H1 (cell line): ENCODE results near the gene IGSF9B. TPM values are rescaled to one million over a fixed set of nuclear protein-coding genes. Genes with fewer than 3 reads are reported as not detected.

Experiments used
- CTCF ChIA-PET: fragments of 300-600 bp; sonication (Branson Sonifier 250); formaldehyde crosslinking; loops from one replicate; lab custom pipeline; 2021; ENCODE audit not compliant: partially characterized antibody; lab: Charles Lee
- POLR2A ChIA-PET: fragments of 300-600 bp; sonication (Branson Sonifier 250); formaldehyde crosslinking; loops from one replicate; lab custom pipeline; 2021; ENCODE audit warnings: inconsistent platforms; ENCODE audit not compliant: partially characterized antibody; lab: Charles Lee
- DNase-seq, 2 experiments: peaks; one replicate each; pipeline versions ENCODE4 v3.0.0 to v3.0.0-alpha.2; 2010 to 2022; ENCODE audit warnings: low spot score in 2 of 2, low read depth in 1 of 2, mixed read lengths in 1 of 2
- FAIRE-seq: peaks from 2 replicates; lab custom pipeline; 2011; peaks lifted over from hg19 to GRCh38; lab: Jason Lieb, UNC
- H2AFZ ChIP-seq: 2 replicates; pipeline ENCODE4 v1.8.1; 2012; ENCODE audit warnings: low read length, inconsistent platforms
- H2AK5ac ChIP-seq: 2 replicates; pipeline ENCODE4 v1.6.1; 2013; ENCODE audit warnings: low read depth, low read length
- H2BK120ac ChIP-seq: replicated peaks from 2 replicates; pipeline ENCODE3; 2013; ENCODE audit warnings: low read depth, low read length, inconsistent platforms
- H2BK12ac ChIP-seq: 2 replicates; pipeline ENCODE4 v1.6.1; 2013; ENCODE audit warnings: low read depth, low read length
- H2BK15ac ChIP-seq: 2 replicates; pipeline ENCODE4 v1.6.1; 2013; ENCODE audit warnings: low read length
- H2BK20ac ChIP-seq: 2 replicates; pipeline ENCODE4 v1.6.1; 2013; ENCODE audit warnings: low read length
- H2BK5ac ChIP-seq: 2 replicates; pipeline ENCODE4 v1.6.1; 2013; ENCODE audit warnings: low read depth, low read length
- H3K14ac ChIP-seq: 2 replicates; pipeline ENCODE4 v1.6.1; 2013; ENCODE audit warnings: inconsistent platforms; ENCODE audit not compliant: insufficient read length
- H3K18ac ChIP-seq: 2 replicates; pipeline ENCODE4 v1.6.1; 2013; ENCODE audit warnings: low read length; ENCODE audit errors: extremely low read depth
- H3K23ac ChIP-seq: 2 replicates; pipeline ENCODE4 v1.6.1; 2013; ENCODE audit warnings: inconsistent platforms; ENCODE audit not compliant: insufficient read length
- H3K23me2 ChIP-seq: 2 replicates; pipeline ENCODE4 v1.6.1; 2013; ENCODE audit warnings: low read depth, low read length
- H3K27ac ChIP-seq: 2 replicates; pipeline ENCODE4 v1.6.1; 2011; ENCODE audit warnings: low read depth, low read length, inconsistent platforms
- H3K27me3 ChIP-seq, 4 experiments: replicated peaks in 1 of 4; 1 replicate in 1 of 4; 2 replicates in 3 of 4; pipeline versions ENCODE4 v1.6.1 to v1.8.1; 2011 to 2013; ENCODE audit warnings: low read length in 3 of 4, mild to moderate bottlenecking in 3 of 4, inconsistent platforms in 2 of 4, mixed read lengths in 2 of 4, moderate library complexity in 1 of 4; ENCODE audit not compliant: control insufficient read depth in 3 of 4, insufficient read depth in 3 of 4; ENCODE audit errors: extremely low read depth in 1 of 4
- H3K36me3 ChIP-seq, 4 experiments: 2 replicates each; pipeline versions ENCODE4 v1.6.1 to v1.8.1; 2011 to 2013; ENCODE audit warnings: mild to moderate bottlenecking in 4 of 4, low read length in 3 of 4, moderate library complexity in 2 of 4, control low read depth in 1 of 4, inconsistent platforms in 1 of 4; ENCODE audit not compliant: insufficient read depth in 4 of 4, control insufficient read depth in 2 of 4
- H3K4ac ChIP-seq: replicated peaks from 2 replicates; pipeline ENCODE3; 2013; ENCODE audit warnings: low read length, low read depth, mixed read lengths, inconsistent platforms; ENCODE audit not compliant: insufficient read length
- H3K4me1 ChIP-seq, 4 experiments: replicated peaks in 1 of 4; 1 replicate in 1 of 4; 2 replicates in 3 of 4; pipeline versions ENCODE4 v1.6.1 to v1.8.1; 2011 to 2013; ENCODE audit warnings: low read length in 3 of 4, inconsistent platforms in 2 of 4, mixed read lengths in 1 of 4; ENCODE audit not compliant: insufficient read depth in 4 of 4, control insufficient read depth in 3 of 4
- H3K4me2 ChIP-seq, 2 experiments: 2 replicates each; pipeline versions ENCODE4 v1.6.1 to v1.8.1; 2011 to 2013; ENCODE audit warnings: low read depth in 2 of 2, low read length in 2 of 2, control low read depth in 1 of 2, inconsistent platforms in 1 of 2, mild to moderate bottlenecking in 1 of 2; ENCODE audit not compliant: insufficient read depth in 1 of 2
- H3K4me3 ChIP-seq, 4 experiments: fragments of 200-600, 300-600 bp in 1 of 4; sonication (generic), shearing (Covaris generic), sonication (Bioruptor Twin) in 1 of 4; 2 replicates each; pipeline versions ENCODE4 v1.5.1 to v1.8.1; 2011 to 2016; ENCODE audit warnings: low read length in 4 of 4, low read depth in 3 of 4, control low read depth in 2 of 4, inconsistent platforms in 2 of 4, mild to moderate bottlenecking in 2 of 4, mixed read lengths in 1 of 4, moderate library complexity in 1 of 4; ENCODE audit not compliant: insufficient read depth in 2 of 4; ENCODE audit errors: extremely low read depth in 1 of 4
- H3K56ac ChIP-seq: replicated peaks from 2 replicates; pipeline ENCODE3; 2013; ENCODE audit warnings: low read depth, mild to moderate bottlenecking, mixed read lengths, low read length, inconsistent platforms; ENCODE audit not compliant: insufficient read length
- H3K79me1 ChIP-seq: 2 replicates; pipeline ENCODE4 v1.6.1; 2013; ENCODE audit warnings: low read depth, low read length, control low read depth
- H3K79me2 ChIP-seq, 2 experiments: 2 replicates each; pipeline versions ENCODE4 v1.6.1 to v1.8.1; 2012 to 2013; ENCODE audit warnings: low read length in 2 of 2, mild to moderate bottlenecking in 2 of 2, inconsistent platforms in 1 of 2; ENCODE audit not compliant: insufficient read depth in 2 of 2, control insufficient read depth in 1 of 2
- H3K9ac ChIP-seq, 4 experiments: replicated peaks in 1 of 4; 1 replicate in 1 of 4; 2 replicates in 3 of 4; pipeline versions ENCODE4 v1.6.1 to v1.8.1; 2011 to 2013; ENCODE audit warnings: low read depth in 3 of 4, low read length in 3 of 4, control low read depth in 2 of 4, mild to moderate bottlenecking in 2 of 4, moderate library complexity in 2 of 4, inconsistent platforms in 1 of 4; ENCODE audit errors: extremely low read depth in 1 of 4
- H3K9me3 ChIP-seq, 2 experiments: 2 replicates each; pipeline versions ENCODE4 v1.6.1 to v1.8.1; 2012 to 2013; ENCODE audit warnings: mild to moderate bottlenecking in 2 of 2, moderate library complexity in 2 of 2, control low read depth in 1 of 2, inconsistent platforms in 1 of 2, low read depth in 1 of 2, low read length in 1 of 2, mixed read lengths in 1 of 2; ENCODE audit not compliant: insufficient read depth in 2 of 2
- H4K20me1 ChIP-seq, 2 experiments: replicated peaks in 1 of 2; 2 replicates each; pipeline versions ENCODE3 to v1.8.1; 2011 to 2013; ENCODE audit warnings: inconsistent platforms in 2 of 2, low read length in 2 of 2, mild to moderate bottlenecking in 1 of 2; ENCODE audit not compliant: insufficient read depth in 2 of 2, control insufficient read depth in 1 of 2
- H4K5ac ChIP-seq: 2 replicates; pipeline ENCODE4 v1.6.1; 2013; ENCODE audit warnings: low read length, low read depth, mixed read lengths, inconsistent platforms; ENCODE audit not compliant: insufficient read length
- H4K8ac ChIP-seq: 2 replicates; pipeline ENCODE4 v1.8.0; 2013; ENCODE audit warnings: mild to moderate bottlenecking, moderate library complexity, low read length, inconsistent platforms; ENCODE audit not compliant: insufficient read depth; ENCODE audit errors: extremely low read depth
- H4K91ac ChIP-seq: replicated peaks from 2 replicates; pipeline ENCODE3; 2013; ENCODE audit warnings: low read length, mixed read lengths, inconsistent platforms; ENCODE audit not compliant: insufficient read length
- HDAC2 ChIP-seq, 2 experiments: fragments of 300-600 bp in 1 of 2; sonication (generic) in 1 of 2; IDR thresholded peaks; 2 replicates each; pipeline ENCODE4 v1.6.1; 2011 to 2012; ENCODE audit warnings: low read depth in 2 of 2, low read length in 2 of 2, mild to moderate bottlenecking in 2 of 2, moderate library complexity in 2 of 2, borderline replicate concordance in 1 of 2, inconsistent platforms in 1 of 2
- HDAC6 ChIP-seq: IDR thresholded peaks from one replicate; pipeline ENCODE4 v1.7.1; 2012; ENCODE audit warnings: low read depth, mild to moderate bottlenecking, inconsistent platforms, low read length, moderate library complexity
- KDM4A ChIP-seq: IDR thresholded peaks from one replicate; pipeline ENCODE4 v1.7.1; 2012; ENCODE audit warnings: low read depth, mild to moderate bottlenecking, moderate library complexity, low read length, inconsistent platforms; ENCODE audit not compliant: severe bottlenecking
- MAFK ChIP-seq: IDR thresholded peaks from 2 replicates; pipeline ENCODE4 v1.6.1; 2012; ENCODE audit warnings: low read depth, mild to moderate bottlenecking, improper control_type of control experiment, low read length
- POU5F1 ChIP-seq: IDR thresholded peaks from 2 replicates; pipeline ENCODE4 v1.6.1; 2011; ENCODE audit warnings: low read depth, mild to moderate bottlenecking, low read length, moderate library complexity
- RNF2 ChIP-seq: fragments of 200-900, 300-1000 bp; sonication (generic); IDR thresholded peaks from 2 replicates; pipeline ENCODE4 v1.7.1; 2016; ENCODE audit warnings: borderline replicate concordance, low read depth, mild to moderate bottlenecking, antibody characterized with exemption, low read length; ENCODE audit not compliant: poor library complexity, severe bottlenecking; ENCODE audit errors: missing control alignments
- SP2 ChIP-seq: IDR thresholded peaks from 2 replicates; pipeline ENCODE4 v1.6.1; 2012; ENCODE audit warnings: mild to moderate bottlenecking, low read length, inconsistent platforms
- SUZ12 ChIP-seq: fragments of 200-600 bp; sonication (generic); IDR thresholded peaks from 2 replicates; pipeline ENCODE4 v1.6.1; 2012; ENCODE audit warnings: mild to moderate bottlenecking, inconsistent platforms, low read length, moderate library complexity, mixed read lengths
- TAF1 ChIP-seq: IDR thresholded peaks from 2 replicates; pipeline ENCODE4 v1.6.1; 2011; ENCODE audit warnings: mild to moderate bottlenecking, low read depth, low read length
- TCF12 ChIP-seq: IDR thresholded peaks from 2 replicates; pipeline ENCODE4 v1.6.1; 2011; ENCODE audit warnings: low read depth, mild to moderate bottlenecking, low read length
- WGBS, 2 experiments: shearing (Covaris generic) in 1 of 2; methylation state at CpG; one replicate each; pipeline versions ENCODE4 v1.1.6 to v1.1.7; 2013 to 2015; ENCODE audit warnings: low lambda C conversion rate in 2 of 2, mixed read lengths in 2 of 2, inconsistent platforms in 1 of 2, low coverage in 1 of 2, missing lambda C conversion rate in 1 of 2; ENCODE audit not compliant: insufficient replicate concordance in 2 of 2, insufficient coverage in 1 of 2, insufficient read length in 1 of 2; ENCODE audit errors: extremely low coverage in 1 of 2, missing lambda C conversion rate in 1 of 2; 5-methylcytosine and 5-hydroxymethylcytosine counted together
- polyA plus RNA-seq, 7 experiments: library from polyadenylated mRNA; depleted of rRNA in 3 of 7; stranded (reverse) in 5 of 7; unstranded in 2 of 7; fragments of >200 nt in 5 of 7; fragments of 200-250 nt in 2 of 7; gene quantifications; 1 replicate in 5 of 7; 2 replicates in 1 of 7; 4 replicates in 1 of 7; pipeline versions ENCODE4 v1.2.1 to v1.2.3, GENCODE V29; 2011 to 2013; ENCODE audit warnings: missing spikeins in 2 of 7, mixed read lengths in 2 of 7
- total RNA-seq: library from RNA; stranded (reverse); fragmentation: NEBNext Ultra II Directional; extraction: Animal tissue kit (Norgen Biotek cat#: 25700); gene quantifications from 2 replicates; pipeline ENCODE4 v1.2.1, GENCODE V29; 2021
- TF ChIP-seq, protein P1 (sequence below): IDR thresholded peaks from 2 replicates; pipeline ENCODE4 v1.6.1; 2011; ENCODE audit warnings: low read length, improper control_type of control experiment

Gene IGSF9B
- total and polyA plus RNA-seq, 2 of the 8 experiments (the other 6 are each of a cell fraction or from before 2014, with no cell fraction given) = 16.5 to 49.2 TPM

DNA sequence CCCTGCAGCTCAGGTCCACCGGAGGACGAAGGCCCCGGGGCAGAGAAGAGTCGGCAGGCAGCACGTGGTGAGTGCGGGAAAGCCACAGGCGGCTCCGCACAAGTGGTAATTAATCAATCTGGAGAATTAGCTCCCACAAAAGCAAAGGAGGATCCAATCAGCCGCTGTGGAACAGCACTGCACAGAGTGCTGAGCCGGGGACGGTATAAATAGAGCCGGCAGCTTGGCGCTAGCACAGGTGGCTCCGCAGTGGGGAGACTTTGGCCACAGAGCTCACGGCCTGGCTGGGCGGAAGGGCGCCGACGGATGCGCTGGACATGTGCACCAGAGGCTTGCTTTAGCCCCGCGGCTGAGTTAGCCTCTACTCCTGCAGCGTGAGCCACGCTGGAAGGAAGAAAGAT lies 48.9 kb downstream of the IGSF9B start:
- Histone ChIP-seq H3K27me3 (no peaks in the 10 kb centered on the region), H2AFZ (no peak overlapping the region), H2BK12ac (no peak overlapping the region), H3K4me1 (no peaks in the 10 kb centered on the region), H2BK20ac (no peak overlapping the region), H3K36me3 (peaks cover 2 to 64% (median 26%) of the 10 kb centered on the region in 4 experiments; a peak in 6 of 8 replicates), H4K8ac (no peak overlapping the region; the same call in 1 of the 2 replicates), H3K9ac (no peak overlapping the region), H3K4me3 (no peak overlapping the region), H3K79me1 (0 out of 2 replicates have a peak, but pooled peaks cover 2% of the 10 kb centered on the region), H3K4ac (no peak overlapping the region), H2BK5ac (no peak overlapping the region), H3K79me2 (no peaks in the 10 kb centered on the region), H2BK15ac (no peak overlapping the region), H3K14ac (no peak overlapping the region), H3K9me3 (no peaks in the 10 kb centered on the region), H3K18ac (no peak overlapping the region), H3K4me2 (no peak overlapping the region), H4K5ac (no peak overlapping the region), H3K23ac (no peak overlapping the region), H4K91ac (no peak overlapping the region), H3K27ac (no peak overlapping the region), H3K23me2 (no peaks in the 10 kb centered on the region), H2AK5ac (no peak overlapping the region), H2BK120ac (no peak overlapping the region), H3K56ac (no peak overlapping the region), H4K20me1 (peaks cover 0 to 3% of the 10 kb centered on the region in 2 experiments)
- no peak for FAIRE-seq
- POLR2A ChIA-PET = interaction anchor here (1.0 to 1.6 kb wide), 2 partner anchors 9 to 11 kb away, joined by 3 to 4 read pairs; no protein-coding TSS in a partner anchor
- no peak for DNase-seq
- 96% methylated on average over 23 of the region's 24 CpGs; no CpG with 5 or more reads in 1 of the 2 experiments for WGBS, 2 experiments
- CTCF ChIA-PET = interaction anchor here (0.8 to 1.8 kb wide), 4 partner anchors 8 to 19 kb away, joined by 3 to 9 read pairs (median 4); no protein-coding TSS in a partner anchor
- TF ChIP-seq HDAC2 (IDR thresholded peaks at IDR 0.05; ENCODE audit: borderline replicate concordance in 1 of 2, low read depth in 2 of 2, low read length in 2 of 2) = no peak
- TF ChIP-seq MAFK = no peak
- TF ChIP-seq TAF1 = no peak
- TF ChIP-seq, protein P1, sequence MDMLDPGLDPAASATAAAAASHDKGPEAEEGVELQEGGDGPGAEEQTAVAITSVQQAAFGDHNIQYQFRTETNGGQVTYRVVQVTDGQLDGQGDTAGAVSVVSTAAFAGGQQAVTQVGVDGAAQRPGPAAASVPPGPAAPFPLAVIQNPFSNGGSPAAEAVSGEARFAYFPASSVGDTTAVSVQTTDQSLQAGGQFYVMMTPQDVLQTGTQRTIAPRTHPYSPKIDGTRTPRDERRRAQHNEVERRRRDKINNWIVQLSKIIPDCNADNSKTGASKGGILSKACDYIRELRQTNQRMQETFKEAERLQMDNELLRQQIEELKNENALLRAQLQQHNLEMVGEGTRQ = no peak
- TF ChIP-seq HDAC6 = no peak
- no peak for TF ChIP-seq SUZ12
- no peak for TF ChIP-seq POU5F1
- no peak for TF ChIP-seq TCF12
- TF ChIP-seq KDM4A = no peak
- TF ChIP-seq SP2 = no peak
- TF ChIP-seq RNF2 = no peak
